HCT116 (cell line): ENCODE data around the gene CDH26.

ENCODE experiments used
- POLR2A ChIP-seq: IDR thresholded peaks from 2 replicates; pipeline ENCODE4 v1.7.0; 2011; ENCODE audit warnings: borderline replicate concordance; ENCODE audit not compliant: insufficient read depth, insufficient read length; ENCODE audit errors: extremely low read depth
- POLR2AphosphoS5 ChIP-seq: IDR thresholded peaks from 2 replicates; pipeline ENCODE4 v1.6.1; 2011; ENCODE audit warnings: mild to moderate bottlenecking, low read depth, low read length, moderate library complexity
- REST ChIP-seq: IDR thresholded peaks from 2 replicates; pipeline ENCODE4 v1.6.1; 2012; ENCODE audit warnings: low read depth
- TF ChIP-seq, protein P1 (sequence below), 3 experiments: fragments of 200-600 bp in 1 of 3; sonication (generic) in 1 of 3; IDR thresholded peaks in 2 of 3; conservative IDR thresholded peaks in 1 of 3; 2 replicates each; pipeline ENCODE4 v1.5.1; 2012 to 2017; ENCODE audit warnings: low read depth in 2 of 3, low read length in 2 of 3, antibody characterized with exemption in 1 of 3, borderline replicate concordance in 1 of 3, control low read depth in 1 of 3, mild to moderate bottlenecking in 1 of 3, mixed read lengths in 1 of 3, mixed run types in 1 of 3, moderate library complexity in 1 of 3; ENCODE audit not compliant: insufficient read depth in 1 of 3

GRCh38 chr20:59962155-59962554 is 3.9 kb downstream of the CDH26 start:
- TF ChIP-seq, protein P1, sequence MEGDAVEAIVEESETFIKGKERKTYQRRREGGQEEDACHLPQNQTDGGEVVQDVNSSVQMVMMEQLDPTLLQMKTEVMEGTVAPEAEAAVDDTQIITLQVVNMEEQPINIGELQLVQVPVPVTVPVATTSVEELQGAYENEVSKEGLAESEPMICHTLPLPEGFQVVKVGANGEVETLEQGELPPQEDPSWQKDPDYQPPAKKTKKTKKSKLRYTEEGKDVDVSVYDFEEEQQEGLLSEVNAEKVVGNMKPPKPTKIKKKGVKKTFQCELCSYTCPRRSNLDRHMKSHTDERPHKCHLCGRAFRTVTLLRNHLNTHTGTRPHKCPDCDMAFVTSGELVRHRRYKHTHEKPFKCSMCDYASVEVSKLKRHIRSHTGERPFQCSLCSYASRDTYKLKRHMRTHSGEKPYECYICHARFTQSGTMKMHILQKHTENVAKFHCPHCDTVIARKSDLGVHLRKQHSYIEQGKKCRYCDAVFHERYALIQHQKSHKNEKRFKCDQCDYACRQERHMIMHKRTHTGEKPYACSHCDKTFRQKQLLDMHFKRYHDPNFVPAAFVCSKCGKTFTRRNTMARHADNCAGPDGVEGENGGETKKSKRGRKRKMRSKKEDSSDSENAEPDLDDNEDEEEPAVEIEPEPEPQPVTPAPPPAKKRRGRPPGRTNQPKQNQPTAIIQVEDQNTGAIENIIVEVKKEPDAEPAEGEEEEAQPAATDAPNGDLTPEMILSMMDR (IDR thresholded peaks at IDR 0.05 in 2 of 3, conservative IDR thresholded peaks at IDR 0.05 in 1 of 3; ENCODE audit: borderline replicate concordance in 1 of 3, insufficient read depth in 1 of 3, low read depth in 2 of 3, low read length in 2 of 3), result no peak
- TF ChIP-seq POLR2AphosphoS5, result no peak
- TF ChIP-seq REST, result no peak
- TF ChIP-seq POLR2A, result no peak
